ENCODE measurements around the gene BCR.

DNA sequence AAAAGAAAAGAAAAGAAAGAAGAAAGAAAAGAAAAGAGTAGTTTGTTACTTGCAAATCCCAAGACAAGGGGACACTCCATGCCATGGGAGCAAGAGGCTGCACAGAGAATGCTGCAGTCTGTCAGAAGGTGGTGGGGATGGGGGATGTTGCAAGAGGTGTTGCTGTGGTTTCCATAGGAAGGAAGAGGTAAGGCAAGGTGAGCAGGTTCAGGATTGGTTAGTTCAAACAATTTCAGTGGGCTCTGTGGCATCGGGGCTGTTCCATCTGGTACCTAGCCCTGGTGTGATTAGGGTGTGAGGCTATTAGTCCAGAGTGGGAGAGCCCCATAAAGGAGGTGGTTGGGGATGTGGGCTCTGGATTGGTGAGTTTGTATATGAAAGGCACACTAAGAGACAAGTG, 172.7 kb downstream of the BCR start:
- TF ChIP-seq, protein P1, sequence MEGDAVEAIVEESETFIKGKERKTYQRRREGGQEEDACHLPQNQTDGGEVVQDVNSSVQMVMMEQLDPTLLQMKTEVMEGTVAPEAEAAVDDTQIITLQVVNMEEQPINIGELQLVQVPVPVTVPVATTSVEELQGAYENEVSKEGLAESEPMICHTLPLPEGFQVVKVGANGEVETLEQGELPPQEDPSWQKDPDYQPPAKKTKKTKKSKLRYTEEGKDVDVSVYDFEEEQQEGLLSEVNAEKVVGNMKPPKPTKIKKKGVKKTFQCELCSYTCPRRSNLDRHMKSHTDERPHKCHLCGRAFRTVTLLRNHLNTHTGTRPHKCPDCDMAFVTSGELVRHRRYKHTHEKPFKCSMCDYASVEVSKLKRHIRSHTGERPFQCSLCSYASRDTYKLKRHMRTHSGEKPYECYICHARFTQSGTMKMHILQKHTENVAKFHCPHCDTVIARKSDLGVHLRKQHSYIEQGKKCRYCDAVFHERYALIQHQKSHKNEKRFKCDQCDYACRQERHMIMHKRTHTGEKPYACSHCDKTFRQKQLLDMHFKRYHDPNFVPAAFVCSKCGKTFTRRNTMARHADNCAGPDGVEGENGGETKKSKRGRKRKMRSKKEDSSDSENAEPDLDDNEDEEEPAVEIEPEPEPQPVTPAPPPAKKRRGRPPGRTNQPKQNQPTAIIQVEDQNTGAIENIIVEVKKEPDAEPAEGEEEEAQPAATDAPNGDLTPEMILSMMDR (IDR thresholded peaks at IDR 0.05; ENCODE audit: control extremely low read depth in 1 of 3, insufficient read depth in 1 of 3, low read depth in 1 of 3, low read length in 3 of 3) = no peak
- no peak for TF ChIP-seq RXRA (IDR thresholded peaks at IDR 0.05; ENCODE audit: insufficient read depth, low read depth, low read length)
- TF ChIP-seq, protein P2, sequence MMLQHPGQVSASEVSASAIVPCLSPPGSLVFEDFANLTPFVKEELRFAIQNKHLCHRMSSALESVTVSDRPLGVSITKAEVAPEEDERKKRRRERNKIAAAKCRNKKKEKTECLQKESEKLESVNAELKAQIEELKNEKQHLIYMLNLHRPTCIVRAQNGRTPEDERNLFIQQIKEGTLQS (IDR thresholded peaks at IDR 0.05; ENCODE audit: insufficient read depth, low read depth, low read length) = no peak

Data from H1 (cell line).